K562 (cell line): ENCODE measurements around the gene TSSK2. TPM values are rescaled to one million over a fixed set of nuclear protein-coding genes. Genes with fewer than 3 reads are reported as not detected.
A peak's percentile ranks its signal among the peaks of the same experiment; 100 is the strongest.

Experiments
- ATF4 ChIP-seq: fragments of 450-650 bp; formaldehyde crosslinking; IDR thresholded peaks from 2 replicates; pipeline ENCODE4 v1.4.0; 2022; ENCODE audit warnings: mild to moderate bottlenecking, moderate library complexity
- BCLAF1 ChIP-seq, 2 experiments: fragments of 450-650 bp in 1 of 2; IDR thresholded peaks; 2 replicates each; pipeline ENCODE4 v1.6.1; 2011 to 2017; ENCODE audit warnings: low read depth in 2 of 2, antibody characterized with exemption in 1 of 2, borderline replicate concordance in 1 of 2, low read length in 1 of 2, mild to moderate bottlenecking in 1 of 2, mixed read lengths in 1 of 2; ENCODE audit not compliant: control insufficient read depth in 1 of 2
- CHD2 ChIP-seq: IDR thresholded peaks from 2 replicates; pipeline ENCODE4 v1.6.1; 2011; ENCODE audit warnings: low read depth, low read length
- E2F3 ChIP-seq: fragments of 250-450 bp; sonication (Bioruptor Pico); IDR thresholded peaks from 2 replicates; pipeline ENCODE4 v1.4.0; 2020; ENCODE audit warnings: mild to moderate bottlenecking
- HSF4 ChIP-seq: fragments of 250-450 bp; sonication (Bioruptor Pico); IDR thresholded peaks from 2 replicates; pipeline ENCODE4 v2.1.2; 2022; ENCODE audit warnings: mild to moderate bottlenecking, moderate library complexity, borderline replicate concordance
- KAT2B ChIP-seq: IDR thresholded peaks from one replicate; pipeline ENCODE4 v1.6.1; 2012; ENCODE audit warnings: low read depth, mild to moderate bottlenecking, control low read depth, inconsistent platforms, low read length, moderate library complexity
- KDM4B ChIP-seq, 2 experiments: fragments of 450-650 bp in 1 of 2; sonication (generic) in 1 of 2; IDR thresholded peaks; 2 replicates each; pipeline ENCODE4 v1.6.1; 2016 to 2017; ENCODE audit warnings: borderline replicate concordance in 2 of 2, antibody characterized with exemption in 1 of 2, low read depth in 1 of 2, mild to moderate bottlenecking in 1 of 2
- KLF13 ChIP-seq: fragments of 450-650 bp; IDR thresholded peaks from 2 replicates; pipeline ENCODE4 v1.6.1; 2016; ENCODE audit warnings: missing genetic modification characterization, low read depth, mild to moderate bottlenecking, missing compliant biosample characterization, moderate library complexity, borderline replicate concordance
- POLR2B ChIP-seq: fragments of 450-650 bp; IDR thresholded peaks from 2 replicates; pipeline ENCODE4 v1.6.1; 2018; ENCODE audit warnings: low read depth; ENCODE audit not compliant: partially characterized antibody
- RAD21 ChIP-seq, 2 experiments: fragments of 250-450 bp in 1 of 2; fragments of 450-650 bp in 1 of 2; sonication (Bioruptor Pico) in 1 of 2; formaldehyde crosslinking in 1 of 2; IDR thresholded peaks in 1 of 2; conservative IDR thresholded peaks in 1 of 2; 2 replicates each; pipeline versions ENCODE4 v1.4.0 to v1.8.0; 2020 to 2022; ENCODE audit warnings: mild to moderate bottlenecking in 2 of 2, moderate library complexity in 1 of 2
- RFX5 ChIP-seq: IDR thresholded peaks from 2 replicates; pipeline ENCODE4 v1.6.1; 2011; ENCODE audit warnings: low read depth, mild to moderate bottlenecking, improper control_type of control experiment, low read length
- SAFB ChIP-seq: fragments of 200-400 bp; formaldehyde crosslinking; IDR thresholded peaks from 2 replicates; pipeline ENCODE4 v1.6.1; 2017; ENCODE audit warnings: low read depth, low read length, borderline replicate concordance
- SETDB1 ChIP-seq: IDR thresholded peaks from one replicate; pipeline ENCODE4 v1.6.1; 2012; ENCODE audit warnings: low read length, control low read depth, inconsistent platforms
- TSHZ1 ChIP-seq: fragments of 250-450 bp; sonication (Bioruptor Pico); IDR thresholded peaks from 2 replicates; pipeline ENCODE4 v1.4.0; 2020; ENCODE audit warnings: mild to moderate bottlenecking, moderate library complexity
- ZBED1 ChIP-seq: IDR thresholded peaks from 2 replicates; pipeline ENCODE4 v1.6.1; 2014
- ZNF253 ChIP-seq: fragments of 250-450 bp; sonication (Bioruptor Pico); conservative IDR thresholded peaks from 2 replicates; pipeline ENCODE4 v1.6.1; 2021; ENCODE audit warnings: mild to moderate bottlenecking
- ZNF347 ChIP-seq: fragments of 450-650 bp; formaldehyde crosslinking; IDR thresholded peaks from 2 replicates; pipeline ENCODE4 v1.4.0; 2020; ENCODE audit warnings: low read depth, mild to moderate bottlenecking, moderate library complexity
- polyA plus RNA-seq, 8 experiments: library from polyadenylated mRNA; depleted of rRNA in 4 of 8; stranded (reverse) in 5 of 8; unstranded in 3 of 8; fragments of >200 nt; fragmentation: Nextera tagmentation in 2 of 8; fragmentation: Illumina TruSeq in 1 of 8; extraction: Ambion mirVana in 2 of 8; extraction: Trizol in 1 of 8; gene quantifications; 2 replicates each; pipeline versions ENCODE4 v1.2.1 to v1.2.3, GENCODE V29; 2011 to 2014; ENCODE audit warnings: inconsistent platforms in 1 of 8, missing spikeins in 1 of 8
- total RNA-seq, 7 experiments: library from RNA; depleted of rRNA in 6 of 7; stranded (reverse); fragments of >200 nt in 6 of 7; fragmentation: Illumina TruSeq in 2 of 7; extraction: Trizol in 2 of 7; gene quantifications; 2 replicates each; pipeline versions ENCODE4 v1.2.1 to v1.2.3, GENCODE V29; 2011 to 2021; ENCODE audit warnings: low replicate concordance in 1 of 7
- TF ChIP-seq, protein P1 (sequence below): fragments of 150-350 bp; conservative IDR thresholded peaks from 2 replicates; pipeline ENCODE4 v1.6.1; 2014; ENCODE audit warnings: low read length

The TSSK2 gene
- total and polyA plus RNA-seq, 9 of the 15 experiments (the other 6 are each of a cell fraction or from before 2014, with no cell fraction given): 0.04 TPM; not detected in 8

DNA sequence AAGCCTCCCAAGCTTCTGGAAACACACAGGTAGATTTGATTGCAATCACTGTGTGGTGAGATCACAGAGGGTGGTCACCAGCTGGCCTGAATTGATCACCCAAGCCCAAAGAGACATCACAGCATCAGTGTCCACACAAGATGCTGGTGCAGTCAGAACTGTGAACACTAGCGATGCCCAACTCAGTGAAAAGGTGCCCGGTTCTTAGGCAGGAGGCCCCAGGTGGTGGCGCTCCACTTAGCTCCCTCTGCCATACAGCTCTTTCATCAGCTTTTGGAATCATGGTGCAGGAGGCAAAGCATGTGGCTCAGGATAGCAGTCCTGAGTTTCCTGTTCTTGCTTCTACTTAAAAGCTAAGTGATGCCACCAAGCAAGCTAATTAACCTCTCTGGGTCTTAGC is 20.0 kb upstream of the TSSK2 start (continued):
- TF ChIP-seq BCLAF1 (IDR thresholded peaks at IDR 0.05; ENCODE audit: borderline replicate concordance in 1 of 2, control insufficient read depth in 1 of 2, low read depth in 2 of 2, low read length in 1 of 2) (no peak), TSHZ1 (CRISPR knock-in tag) (no peak), ZNF253 (CRISPR knock-in tag) (no peak), SAFB (no peak), ZNF347 (no peak), ZBED1 (no peak), KLF13 (tag) (0 out of 2 replicates have a peak, but pooled peaks have one; percentile 45), POLR2B (no peak), CHD2 (no peak), E2F3 (no peak), RFX5 (no peak), KDM4B (IDR thresholded peaks at IDR 0.05; ENCODE audit: borderline replicate concordance in 2 of 2, low read depth in 1 of 2) (no peak), RAD21 (CRISPR knock-in tag; conservative IDR thresholded peaks at IDR 0.05 in 1 of 2, IDR thresholded peaks at IDR 0.05 in 1 of 2) (peak in 1 of 2 experiments; percentile 22; a peak in 1 of 4 replicates), HSF4 (CRISPR knock-in tag) (no peak), KAT2B (no peak), ATF4 (peak; percentile 30; the same call in 1 of the 2 replicates), SETDB1 (peak; percentile 21)
- TF ChIP-seq, protein P1, sequence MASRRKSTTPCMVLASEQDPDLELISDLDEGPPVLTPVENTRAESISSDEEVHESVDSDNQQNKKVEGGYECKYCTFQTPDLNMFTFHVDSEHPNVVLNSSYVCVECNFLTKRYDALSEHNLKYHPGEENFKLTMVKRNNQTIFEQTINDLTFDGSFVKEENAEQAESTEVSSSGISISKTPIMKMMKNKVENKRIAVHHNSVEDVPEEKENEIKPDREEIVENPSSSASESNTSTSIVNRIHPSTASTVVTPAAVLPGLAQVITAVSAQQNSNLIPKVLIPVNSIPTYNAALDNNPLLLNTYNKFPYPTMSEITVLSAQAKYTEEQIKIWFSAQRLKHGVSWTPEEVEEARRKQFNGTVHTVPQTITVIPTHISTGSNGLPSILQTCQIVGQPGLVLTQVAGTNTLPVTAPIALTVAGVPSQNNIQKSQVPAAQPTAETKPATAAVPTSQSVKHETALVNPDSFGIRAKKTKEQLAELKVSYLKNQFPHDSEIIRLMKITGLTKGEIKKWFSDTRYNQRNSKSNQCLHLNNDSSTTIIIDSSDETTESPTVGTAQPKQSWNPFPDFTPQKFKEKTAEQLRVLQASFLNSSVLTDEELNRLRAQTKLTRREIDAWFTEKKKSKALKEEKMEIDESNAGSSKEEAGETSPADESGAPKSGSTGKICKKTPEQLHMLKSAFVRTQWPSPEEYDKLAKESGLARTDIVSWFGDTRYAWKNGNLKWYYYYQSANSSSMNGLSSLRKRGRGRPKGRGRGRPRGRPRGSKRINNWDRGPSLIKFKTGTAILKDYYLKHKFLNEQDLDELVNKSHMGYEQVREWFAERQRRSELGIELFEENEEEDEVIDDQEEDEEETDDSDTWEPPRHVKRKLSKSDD: 0 out of 2 replicates have a peak, but pooled peaks have one; percentile 34
